SK-N-SH (cell line): ENCODE results near the gene SESN1.

Source experiments
- EP300 ChIP-seq, 2 experiments: IDR thresholded peaks; 2 replicates each; pipeline versions ENCODE4 v1.4.0 to v1.6.1; 2012; ENCODE audit warnings: borderline replicate concordance in 1 of 2, low read depth in 1 of 2, low read length in 1 of 2
- GABPA ChIP-seq: IDR thresholded peaks from 2 replicates; pipeline ENCODE4 v1.4.0; 2012; ENCODE audit warnings: low read depth, mild to moderate bottlenecking
- PBX3 ChIP-seq: IDR thresholded peaks from 2 replicates; pipeline ENCODE4; 2012
- POLR2AphosphoS5 ChIP-seq: IDR thresholded peaks from 2 replicates; pipeline ENCODE4 v1.6.1; 2012; ENCODE audit warnings: low read depth, low read length
- RFX5 ChIP-seq: IDR thresholded peaks from 2 replicates; pipeline ENCODE4 v1.6.1; 2012; ENCODE audit warnings: mild to moderate bottlenecking, improper control_type of control experiment, low read length
- RXRA ChIP-seq: IDR thresholded peaks from 2 replicates; pipeline ENCODE4 v1.4.0; 2012; ENCODE audit warnings: low read depth, mild to moderate bottlenecking, borderline replicate concordance
- TF ChIP-seq, protein P1 (sequence below): fragments of 200-600 bp; sonication (generic); IDR thresholded peaks from 2 replicates; pipeline ENCODE4 v1.6.1; 2017; ENCODE audit warnings: antibody characterized with exemption, mild to moderate bottlenecking, moderate library complexity

GRCh38 chr6:109024368-109024767 is 70.3 kb downstream of the SESN1 start:
- TF ChIP-seq POLR2AphosphoS5 (no peak), EP300 (IDR thresholded peaks at IDR 0.05; ENCODE audit: borderline replicate concordance in 1 of 2, low read depth in 1 of 2, low read length in 1 of 2) (no peak), RFX5 (no peak), GABPA (no peak), PBX3 (no peak), RXRA (no peak)
- TF ChIP-seq, protein P1, sequence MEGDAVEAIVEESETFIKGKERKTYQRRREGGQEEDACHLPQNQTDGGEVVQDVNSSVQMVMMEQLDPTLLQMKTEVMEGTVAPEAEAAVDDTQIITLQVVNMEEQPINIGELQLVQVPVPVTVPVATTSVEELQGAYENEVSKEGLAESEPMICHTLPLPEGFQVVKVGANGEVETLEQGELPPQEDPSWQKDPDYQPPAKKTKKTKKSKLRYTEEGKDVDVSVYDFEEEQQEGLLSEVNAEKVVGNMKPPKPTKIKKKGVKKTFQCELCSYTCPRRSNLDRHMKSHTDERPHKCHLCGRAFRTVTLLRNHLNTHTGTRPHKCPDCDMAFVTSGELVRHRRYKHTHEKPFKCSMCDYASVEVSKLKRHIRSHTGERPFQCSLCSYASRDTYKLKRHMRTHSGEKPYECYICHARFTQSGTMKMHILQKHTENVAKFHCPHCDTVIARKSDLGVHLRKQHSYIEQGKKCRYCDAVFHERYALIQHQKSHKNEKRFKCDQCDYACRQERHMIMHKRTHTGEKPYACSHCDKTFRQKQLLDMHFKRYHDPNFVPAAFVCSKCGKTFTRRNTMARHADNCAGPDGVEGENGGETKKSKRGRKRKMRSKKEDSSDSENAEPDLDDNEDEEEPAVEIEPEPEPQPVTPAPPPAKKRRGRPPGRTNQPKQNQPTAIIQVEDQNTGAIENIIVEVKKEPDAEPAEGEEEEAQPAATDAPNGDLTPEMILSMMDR: no peak
